Breast epithelium (tissue), 4 donors: ENCODE data around the gene FN3K. TPM values are rescaled to one million over a fixed set of nuclear protein-coding genes. Genes with fewer than 3 reads are reported as not detected.
A peak's percentile ranks its signal among the peaks of the same experiment; 100 is the strongest.

ENCODE experiments used
- DNase-seq, 2 donors: peaks; one replicate each; pipeline ENCODE4 v3.0.0-alpha.2; 2019; ENCODE audit warnings: low spot score in 2 of 2
- H3K27ac ChIP-seq, 2 donors: fragments of 200-600 bp; sonication (generic) in 1 of 2; one replicate each; pipeline ENCODE4 v1.5.1; 2016 to 2019; ENCODE audit warnings: mild to moderate bottlenecking in 1 of 2
- H3K27me3 ChIP-seq, 2 donors: fragments of 200-600 bp; sonication (generic) in 1 of 2; one replicate each; pipeline versions ENCODE4 v1.5.1 to v1.6.0; 2017 to 2019; ENCODE audit warnings: control low read depth in 1 of 2, mild to moderate bottlenecking in 1 of 2
- H3K36me3 ChIP-seq: fragments of 200-600 bp; one replicate; pipeline ENCODE4 v1.5.1; 2019
- H3K4me1 ChIP-seq, 2 donors: fragments of 200-600 bp; sonication (generic); one replicate each; pipeline ENCODE4 v1.5.1; 2016 to 2019; ENCODE audit warnings: control low read depth in 1 of 2
- H3K4me3 ChIP-seq, 3 donors: fragments of 200-600 bp; sonication (generic); 1 replicate in 2 of 3; 2 replicates in 1 of 3; pipeline ENCODE4 v1.5.1; 2016 to 2019; ENCODE audit warnings: mild to moderate bottlenecking in 3 of 3, moderate library complexity in 2 of 3
- H3K9me3 ChIP-seq, 2 donors: fragments of 200-600 bp; sonication (generic) in 1 of 2; one replicate each; pipeline ENCODE4 v1.5.1; 2016 to 2019; ENCODE audit warnings: control low read depth in 1 of 2
- POLR2A ChIP-seq: fragments of 450-650 bp; IDR thresholded peaks from one replicate; pipeline ENCODE4 v1.6.1; 2016; ENCODE audit warnings: antibody characterized with exemption, mild to moderate bottlenecking, moderate library complexity
- POLR2AphosphoS5 ChIP-seq, 3 donors: sonication (generic); formaldehyde crosslinking; IDR thresholded peaks; one replicate each; pipeline ENCODE4 v1.6.1; 2017; ENCODE audit warnings: antibody characterized with exemption in 3 of 3
- intact Hi-C: fragments of 100-400 bp; cut with DNase I; formaldehyde crosslinking; loops from one replicate; pipeline ENCODE4 v1.15.1; 2023; ENCODE audit warnings: low total_unique reads
- total RNA-seq, 3 donors: library from RNA; depleted of rRNA; stranded (reverse); fragments of >200 nt; gene quantifications; one replicate each; pipeline ENCODE4 v1.1.0, GENCODE V29; 2016
- TF ChIP-seq, protein P1 (sequence below), 3 donors: fragments of 450-650 bp; IDR thresholded peaks; one replicate each; pipeline ENCODE4 v1.5.1; 2016 to 2017; ENCODE audit warnings: antibody characterized with exemption in 3 of 3, mild to moderate bottlenecking in 3 of 3, moderate library complexity in 3 of 3

Gene FN3K
- total RNA-seq, 3 donors from 2014 or later: 4.5 to 9.4 (median 7.2) TPM

DNA sequence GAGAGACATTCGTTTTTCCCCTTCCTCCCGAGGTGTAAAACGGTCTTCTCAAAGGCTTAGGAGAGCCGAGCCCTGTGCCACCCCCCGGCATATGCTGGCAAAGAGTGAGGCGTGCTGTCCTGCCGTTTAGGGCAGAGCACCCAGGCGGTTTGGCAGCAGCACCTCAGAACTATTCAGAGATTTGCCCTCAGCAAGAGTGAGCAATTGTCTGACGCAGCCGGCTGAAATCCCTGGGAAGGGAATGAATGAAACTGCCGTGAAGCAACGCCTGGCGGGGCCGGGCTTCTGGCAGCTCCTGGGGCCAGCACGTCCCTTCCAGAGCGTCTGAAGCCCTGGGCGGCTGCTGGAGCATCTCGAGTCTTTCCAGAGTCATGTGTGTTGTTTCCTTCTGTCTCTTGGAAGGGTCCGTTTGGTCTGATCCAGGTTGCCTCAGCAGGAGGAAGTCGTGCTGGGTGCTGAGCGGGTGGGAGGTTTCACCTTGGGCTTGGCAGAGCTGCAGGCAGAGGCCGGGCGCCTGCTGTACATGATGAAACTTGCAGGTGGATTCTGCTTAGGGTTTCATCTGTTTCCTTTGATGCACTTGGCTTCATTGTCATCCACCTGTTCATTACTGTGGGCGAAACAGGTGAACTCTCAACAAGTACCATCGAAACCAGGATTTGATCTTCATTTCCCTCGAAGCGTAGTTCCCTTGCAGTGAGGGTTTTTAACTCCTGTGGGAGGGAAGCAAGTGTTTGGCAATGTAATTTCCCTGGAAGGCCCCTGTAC lies 51.9 kb downstream of the FN3K start:
- Histone ChIP-seq H3K9me3 (no peaks in the 10 kb centered on the region), H3K4me3 (no peak overlapping the region), H3K4me1 (no peaks in the 10 kb centered on the region), H3K27me3 (no peaks in the 10 kb centered on the region), H3K36me3 (no peaks in the 10 kb centered on the region), H3K27ac (peak overlapping the region; percentile 32 to 40)
- intact Hi-C loops: no loop called here
- peak in 2 of 3 donors; percentile 32 to 49 for TF ChIP-seq POLR2AphosphoS5 (IDR thresholded peaks at IDR 0.05)
- TF ChIP-seq, protein P1, sequence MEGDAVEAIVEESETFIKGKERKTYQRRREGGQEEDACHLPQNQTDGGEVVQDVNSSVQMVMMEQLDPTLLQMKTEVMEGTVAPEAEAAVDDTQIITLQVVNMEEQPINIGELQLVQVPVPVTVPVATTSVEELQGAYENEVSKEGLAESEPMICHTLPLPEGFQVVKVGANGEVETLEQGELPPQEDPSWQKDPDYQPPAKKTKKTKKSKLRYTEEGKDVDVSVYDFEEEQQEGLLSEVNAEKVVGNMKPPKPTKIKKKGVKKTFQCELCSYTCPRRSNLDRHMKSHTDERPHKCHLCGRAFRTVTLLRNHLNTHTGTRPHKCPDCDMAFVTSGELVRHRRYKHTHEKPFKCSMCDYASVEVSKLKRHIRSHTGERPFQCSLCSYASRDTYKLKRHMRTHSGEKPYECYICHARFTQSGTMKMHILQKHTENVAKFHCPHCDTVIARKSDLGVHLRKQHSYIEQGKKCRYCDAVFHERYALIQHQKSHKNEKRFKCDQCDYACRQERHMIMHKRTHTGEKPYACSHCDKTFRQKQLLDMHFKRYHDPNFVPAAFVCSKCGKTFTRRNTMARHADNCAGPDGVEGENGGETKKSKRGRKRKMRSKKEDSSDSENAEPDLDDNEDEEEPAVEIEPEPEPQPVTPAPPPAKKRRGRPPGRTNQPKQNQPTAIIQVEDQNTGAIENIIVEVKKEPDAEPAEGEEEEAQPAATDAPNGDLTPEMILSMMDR (IDR thresholded peaks at IDR 0.05): no peak
- DNase-seq: peak in 1 of 2 donors; percentile 69

DNA sequence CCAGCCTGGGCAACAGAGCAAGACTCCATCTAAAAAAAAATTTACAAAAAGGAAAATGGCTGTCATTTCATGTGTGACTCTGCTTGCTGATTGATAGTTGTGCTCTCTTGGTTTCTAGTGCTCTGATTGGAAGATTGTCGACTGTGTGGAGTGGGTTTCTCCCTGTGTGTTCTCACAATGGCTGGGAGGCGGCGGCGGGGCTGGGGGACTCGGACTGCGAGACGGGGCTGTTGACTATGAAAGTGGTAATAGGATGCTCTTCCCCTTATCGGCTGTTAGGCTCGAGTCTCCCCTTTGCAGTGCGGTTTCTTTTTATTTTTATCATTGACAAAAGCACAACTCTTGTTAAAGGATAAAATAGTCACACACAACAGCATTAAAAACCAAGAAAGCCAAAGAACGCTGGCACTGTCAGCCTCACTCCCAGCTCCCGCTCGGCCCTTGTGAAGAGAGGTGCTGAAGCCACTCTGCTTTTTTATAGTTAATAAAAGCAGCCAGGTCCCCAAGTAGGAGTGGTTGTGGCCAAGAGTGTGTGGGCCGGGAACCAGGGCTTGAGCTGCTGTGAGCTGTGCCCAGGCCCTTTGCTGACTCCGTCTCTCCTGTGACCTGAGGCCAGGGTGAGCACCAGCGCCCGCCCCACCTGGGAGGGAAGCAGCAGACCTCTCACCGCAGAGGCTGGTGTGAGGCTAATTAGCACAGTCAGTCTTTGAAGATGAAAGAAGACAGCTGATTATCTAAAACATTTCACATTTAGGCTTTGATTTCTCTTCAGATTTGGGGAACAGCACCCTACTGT lies 53.0 kb downstream of the FN3K start:
- DNase-seq: no peak
- H3K27me3 ChIP-seq: no peaks in the 10 kb centered on the region
- no peaks in the 10 kb centered on the region for H3K9me3 ChIP-seq
- H3K36me3 ChIP-seq: no peaks in the 10 kb centered on the region
- H3K4me1 ChIP-seq: no peaks in the 10 kb centered on the region
- no peak overlapping the region for H3K27ac ChIP-seq
- no peak overlapping the region for H3K4me3 ChIP-seq
- intact Hi-C loops: no loop called here
- TF ChIP-seq POLR2AphosphoS5 (IDR thresholded peaks at IDR 0.05) (no peak), POLR2A (no peak)
- TF ChIP-seq, protein P1 (IDR thresholded peaks at IDR 0.05): no peak

DNA sequence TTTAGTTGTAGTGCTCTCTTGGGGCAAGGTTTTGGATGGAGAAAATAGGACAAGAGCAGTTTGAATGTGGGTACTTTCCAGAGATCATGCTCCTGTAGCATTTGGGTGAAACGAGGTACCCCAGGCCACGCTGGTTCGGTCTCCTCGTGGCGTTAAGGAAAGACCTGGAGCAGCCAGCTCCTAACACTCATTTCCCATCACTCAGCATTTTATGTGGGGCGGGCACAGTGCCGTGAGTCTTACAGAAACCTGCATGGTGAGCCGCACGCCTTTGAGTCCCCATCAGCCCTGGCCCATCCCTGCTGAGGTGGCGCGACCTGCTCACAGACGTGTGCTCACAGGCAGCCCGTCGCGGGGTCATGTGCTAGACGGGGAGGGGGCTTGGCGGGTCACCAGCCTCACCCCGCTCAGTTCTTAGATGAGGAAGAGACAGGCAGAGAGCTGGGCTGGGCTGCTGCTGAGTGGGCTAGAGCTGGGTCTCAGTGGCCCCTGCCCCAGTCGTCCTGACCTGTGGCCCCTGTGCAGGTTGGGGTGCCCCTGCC lies 53.7 kb downstream of the FN3K start:
- no peaks in the 10 kb centered on the region for H3K4me1 ChIP-seq
- TF ChIP-seq POLR2AphosphoS5 (IDR thresholded peaks at IDR 0.05) (no peak), POLR2A (no peak)
- TF ChIP-seq, protein P1 (IDR thresholded peaks at IDR 0.05): no peak
- H3K27me3 ChIP-seq: no peaks in the 10 kb centered on the region
- H3K4me3 ChIP-seq: no peak overlapping the region
- no peak overlapping the region for H3K27ac ChIP-seq
- H3K36me3 ChIP-seq: no peaks in the 10 kb centered on the region
- H3K9me3 ChIP-seq: no peaks in the 10 kb centered on the region
- intact Hi-C loops: no loop called here
- no peak for DNase-seq

DNA sequence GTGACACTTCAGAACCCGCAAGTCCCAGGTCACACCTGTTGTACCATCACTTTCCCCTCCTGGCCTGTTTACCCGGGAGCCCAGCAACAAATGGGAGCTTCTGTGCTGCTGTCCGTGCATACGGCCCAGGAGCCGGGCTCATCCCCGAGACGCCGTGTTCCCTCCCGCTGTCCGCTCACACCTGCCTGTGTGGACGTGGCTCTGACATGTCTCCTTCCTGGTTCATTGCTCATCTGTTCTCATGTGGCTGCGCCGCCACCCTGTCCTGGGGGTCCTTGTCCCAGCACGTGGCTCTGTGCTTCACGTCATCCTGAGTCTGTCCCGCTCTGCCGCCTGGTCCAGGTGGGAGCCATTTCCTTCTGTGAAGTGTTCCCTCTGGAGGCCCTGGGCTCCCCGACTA lies 54.4 kb downstream of the FN3K start:
- Histone ChIP-seq H3K4me1 (no peaks in the 10 kb centered on the region), H3K27ac (no peak overlapping the region), H3K4me3 (no peak overlapping the region), H3K9me3 (no peaks in the 10 kb centered on the region), H3K36me3 (no peaks in the 10 kb centered on the region), H3K27me3 (no peaks in the 10 kb centered on the region)
- no peak for DNase-seq
- intact Hi-C loops: no loop called here
- TF ChIP-seq, protein P1 (IDR thresholded peaks at IDR 0.05): no peak
- no peak for TF ChIP-seq POLR2A
- TF ChIP-seq POLR2AphosphoS5 (IDR thresholded peaks at IDR 0.05): no peak

DNA sequence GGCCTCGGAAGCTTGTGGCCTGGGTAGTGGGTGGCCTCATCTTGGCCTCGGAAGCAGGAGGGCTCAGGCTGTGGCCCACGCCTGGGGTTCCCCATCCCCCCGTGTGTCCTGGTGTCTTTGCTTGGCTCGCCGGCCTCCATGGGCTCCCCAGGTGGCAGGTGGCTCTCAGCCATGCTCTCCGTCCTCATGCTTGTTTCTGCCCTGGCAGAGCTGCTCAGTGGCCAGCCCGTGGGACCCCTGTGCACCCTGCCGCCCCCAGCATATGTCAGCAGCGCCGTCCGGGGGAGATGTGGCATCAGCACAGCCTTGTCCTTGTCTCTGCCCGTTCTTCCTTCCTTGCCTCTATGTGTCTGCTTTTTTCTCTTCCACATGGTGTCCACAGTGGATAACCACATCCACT lies 55.0 kb downstream of the FN3K start:
- Histone ChIP-seq H3K9me3 (no peaks in the 10 kb centered on the region), H3K27me3 (no peaks in the 10 kb centered on the region), H3K36me3 (no peaks in the 10 kb centered on the region), H3K4me1 (no peaks in the 10 kb centered on the region), H3K4me3 (no peak overlapping the region), H3K27ac (no peak overlapping the region)
- TF ChIP-seq POLR2AphosphoS5 (IDR thresholded peaks at IDR 0.05): no peak
- TF ChIP-seq, protein P1 (IDR thresholded peaks at IDR 0.05): no peak
- no peak for TF ChIP-seq POLR2A
- intact Hi-C loops: no loop called here
- DNase-seq: no peak
